HG03097 (cell line): ENCODE measurements around the gene GRB10.

Source experiments
- ATAC-seq: cut with Tn5 transposase; IDR thresholded peaks from one replicate; pipeline ENCODE4 v1.9.1; 2021; ENCODE audit not compliant: unreplicated experiment, low FRiP score

Gene GRB10

DNA sequence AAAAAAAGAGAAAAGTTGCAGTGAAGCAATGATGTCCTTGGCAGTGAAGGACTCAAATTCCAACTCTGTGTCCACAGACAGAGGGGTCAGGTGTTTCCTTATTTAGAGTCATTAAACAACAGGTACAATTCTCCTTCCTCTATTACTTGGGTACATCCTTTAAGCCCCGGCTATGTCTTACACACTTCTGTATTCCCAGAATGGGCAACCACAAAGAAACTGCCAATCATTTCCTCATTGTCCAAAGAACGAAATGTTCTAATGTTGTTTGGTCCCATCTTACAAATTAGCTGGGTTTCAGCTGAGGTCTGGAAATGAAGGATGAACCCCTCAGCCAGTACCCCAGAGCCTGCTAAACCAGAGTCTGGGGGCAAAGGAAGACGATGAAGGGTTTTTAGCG lies 59.5 kb downstream of the GRB10 start:
- ATAC-seq: no peak

GRCh38 chr7:50721661-50722259 lies 60.9 kb downstream of the GRB10 start:
- no peak for ATAC-seq

DNA sequence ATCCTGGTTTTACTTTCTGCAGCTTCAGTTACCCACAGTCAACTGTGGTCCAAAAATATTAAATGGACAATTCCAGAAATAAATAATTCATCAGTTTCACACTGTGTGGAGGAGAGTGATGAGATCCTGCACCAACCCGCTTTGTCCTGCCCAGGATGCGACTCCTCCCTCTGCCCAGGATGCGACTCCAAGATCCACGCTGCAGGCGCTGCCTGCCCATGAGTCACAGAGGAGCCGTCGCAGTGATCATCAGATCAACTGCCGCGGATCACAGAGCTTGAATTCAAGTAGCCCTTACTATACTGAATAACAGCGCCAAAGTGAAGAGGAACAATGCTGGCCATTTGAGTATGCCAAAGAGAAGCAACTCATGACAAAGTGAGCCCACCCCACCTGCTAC lies 61.5 kb downstream of the GRB10 start:
- ATAC-seq: no peak

DNA sequence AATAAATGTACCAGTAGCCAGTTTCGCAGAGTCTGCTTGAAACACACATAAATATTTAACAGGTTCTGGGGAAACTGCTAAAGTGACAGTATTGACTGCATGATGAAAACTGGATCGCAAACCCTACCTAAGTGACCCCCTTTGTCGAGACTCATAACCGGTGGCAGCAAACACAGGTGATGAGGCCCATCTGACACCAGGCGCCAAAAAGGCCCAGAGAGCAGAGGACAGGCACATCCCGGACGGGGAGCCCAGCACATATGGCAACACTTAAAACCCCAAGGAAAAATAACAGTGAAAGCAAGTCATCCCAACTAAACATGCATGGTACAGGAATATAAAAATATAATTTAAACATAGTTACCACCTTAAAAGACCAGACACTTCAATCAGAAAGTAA lies 62.4 kb downstream of the GRB10 start:
- ATAC-seq: no peak

GRCh38 chr7:50718876-50719275 lies 63.8 kb downstream of the GRB10 start:
- no peak for ATAC-seq

DNA sequence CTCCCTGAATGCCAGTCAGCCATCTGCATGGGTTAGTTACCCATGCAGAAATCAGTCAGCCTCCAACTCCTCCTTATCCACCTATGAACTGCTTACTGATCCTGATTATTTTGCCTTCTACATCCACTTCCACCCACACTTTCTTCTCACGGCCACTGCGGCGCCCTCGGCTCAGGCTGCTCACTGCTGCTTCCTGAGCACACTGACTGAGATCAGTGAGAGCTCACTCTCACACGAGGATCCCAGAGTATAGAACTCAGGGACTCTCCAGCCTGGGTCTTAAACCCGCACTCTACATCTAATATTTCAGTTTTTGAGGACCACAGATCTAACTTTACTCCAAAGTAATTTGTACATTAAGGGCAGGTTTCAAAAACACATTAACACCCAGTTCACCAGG lies 64.4 kb downstream of the GRB10 start:
- ATAC-seq: no peak

DNA sequence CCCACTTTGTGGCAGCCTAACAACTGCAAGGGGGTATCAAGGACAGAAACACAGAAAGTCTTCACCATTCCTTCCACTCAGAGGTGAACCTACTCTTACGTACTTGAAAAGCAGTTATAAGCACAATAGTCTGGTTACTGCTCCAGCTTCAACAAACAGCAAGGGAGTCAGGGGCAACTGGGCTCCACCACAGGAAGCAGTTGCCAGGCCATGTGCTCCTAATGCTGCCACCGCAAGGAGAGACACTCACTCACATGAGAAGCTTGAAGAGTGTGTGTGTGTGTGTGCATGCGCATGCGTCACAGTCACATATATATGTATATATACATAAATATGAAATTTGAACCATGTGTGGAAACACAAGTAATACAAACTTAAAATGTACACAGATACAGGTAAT lies 65.5 kb downstream of the GRB10 start:
- no peak for ATAC-seq

- no peak for ATAC-seq
Observed at GRCh38 chr7:50714857-50715256, 67.8 kb downstream of the GRB10 start.

DNA sequence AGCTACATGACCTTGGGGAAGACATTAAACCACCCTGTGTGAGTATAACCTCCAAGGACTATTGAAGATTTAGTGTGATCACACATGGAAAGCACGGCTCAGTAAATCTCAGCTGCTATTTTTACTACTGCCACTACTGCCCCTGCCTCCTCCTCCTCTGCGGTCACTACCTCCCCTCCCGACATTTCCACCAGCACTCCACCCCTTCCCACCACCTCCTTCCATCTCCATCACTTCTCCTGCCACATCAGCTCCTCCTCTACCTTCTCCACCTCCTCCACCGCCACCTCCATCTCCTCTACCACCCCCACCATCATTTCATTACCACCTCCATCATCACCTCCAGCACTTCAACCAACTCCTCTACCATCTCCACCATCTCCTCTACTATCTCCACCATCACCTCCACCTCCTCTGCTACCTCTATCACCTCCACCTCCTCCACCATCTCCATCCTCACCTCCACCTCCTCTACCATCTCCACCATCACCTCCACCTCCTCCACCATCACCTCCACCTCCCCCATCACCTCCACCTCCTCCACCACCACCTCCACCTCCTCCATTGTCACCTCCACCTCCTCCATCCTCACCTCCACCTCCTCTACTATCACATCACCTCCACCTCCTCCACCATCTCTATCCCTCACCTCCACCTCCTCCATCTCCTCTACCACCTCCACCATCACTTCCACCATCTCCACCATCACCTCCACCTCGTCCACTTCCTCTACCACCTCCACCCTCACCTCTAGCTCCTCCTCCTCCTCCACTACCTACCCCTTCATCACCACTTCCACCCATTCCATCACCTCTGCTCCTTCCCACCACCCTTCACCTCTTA lies 69.4 kb downstream of the GRB10 start:
- no peak for ATAC-seq

DNA sequence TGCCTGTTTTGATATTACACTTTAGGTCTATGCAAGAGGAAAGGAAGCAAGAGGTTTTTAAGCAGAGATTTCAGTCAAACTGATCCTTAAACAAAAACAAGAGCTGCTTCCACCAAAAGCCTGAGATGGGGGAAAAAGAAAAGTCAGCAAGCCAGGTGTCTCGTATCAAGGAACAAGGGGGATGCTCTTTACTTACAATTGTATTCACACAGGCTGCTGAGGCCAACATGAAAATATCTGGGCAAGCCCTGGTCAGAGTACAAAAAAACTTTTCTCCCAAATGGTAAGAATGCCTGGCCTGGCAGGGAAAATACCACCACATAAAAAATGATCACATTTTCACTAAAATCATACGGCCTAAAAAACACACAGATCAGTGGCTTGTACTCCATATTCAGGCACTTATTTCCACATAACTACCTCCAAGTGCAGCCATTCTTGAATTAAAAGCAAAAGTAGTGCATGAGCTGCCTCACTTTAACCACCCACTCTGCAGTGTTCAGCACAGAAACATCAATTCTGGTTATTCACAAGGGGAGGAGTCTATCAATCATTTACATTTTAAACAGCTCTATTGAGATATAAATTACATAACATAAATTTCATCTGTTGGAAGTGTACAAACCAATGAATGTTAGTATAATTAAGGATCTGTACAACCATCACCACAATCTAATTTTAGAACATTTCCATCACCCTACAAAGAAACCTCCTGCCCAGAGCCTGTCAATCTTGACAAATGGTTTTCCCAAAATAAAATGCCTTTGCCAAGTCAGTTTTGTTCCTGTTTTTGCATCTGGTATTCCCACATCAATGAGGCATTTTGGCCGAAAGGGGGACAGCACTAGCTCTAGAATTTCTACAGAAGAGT lies 70.2 kb downstream of the GRB10 start:
- no peak for ATAC-seq

DNA sequence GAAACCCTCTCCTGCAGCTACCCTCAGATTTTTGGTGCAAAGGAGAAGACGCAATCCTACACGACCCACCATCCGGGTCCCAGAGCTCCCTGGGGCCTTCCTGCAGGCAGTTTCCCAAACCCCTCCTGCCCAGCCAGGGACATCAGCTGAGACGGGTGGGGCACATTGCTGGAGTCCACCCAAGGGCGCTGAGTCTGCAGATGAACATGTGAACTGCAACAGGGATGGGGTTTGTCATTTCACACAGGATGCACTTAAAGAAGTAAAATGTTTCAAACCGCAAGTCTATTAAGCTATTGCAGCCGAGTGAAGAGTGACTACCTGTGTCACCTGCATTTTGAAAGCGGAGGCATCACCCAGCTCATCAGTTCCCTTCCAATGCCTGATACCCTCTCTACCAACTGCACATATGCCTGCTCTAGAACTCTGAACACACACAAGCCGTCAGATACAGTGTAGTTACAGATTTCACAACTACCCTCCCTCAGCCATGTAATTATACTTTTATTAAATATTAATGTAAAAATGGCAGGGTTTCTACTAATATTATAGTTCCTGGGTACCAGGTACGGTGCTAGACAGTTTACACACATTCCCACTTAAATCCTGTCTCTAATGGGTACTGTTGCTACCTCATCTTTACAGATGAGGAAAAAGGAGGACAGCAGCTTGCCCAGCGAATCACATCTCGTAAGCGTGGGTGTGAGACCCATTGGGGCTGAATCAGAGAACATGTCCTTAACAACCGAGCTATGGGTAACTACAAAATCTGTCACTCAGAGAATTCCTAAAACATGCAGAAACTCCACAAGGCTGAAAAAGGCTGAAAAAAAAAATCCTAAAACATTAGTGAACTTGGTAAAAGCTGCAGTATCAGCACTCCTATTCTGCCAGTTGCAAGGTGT lies 71.2 kb downstream of the GRB10 start:
- no peak for ATAC-seq

DNA sequence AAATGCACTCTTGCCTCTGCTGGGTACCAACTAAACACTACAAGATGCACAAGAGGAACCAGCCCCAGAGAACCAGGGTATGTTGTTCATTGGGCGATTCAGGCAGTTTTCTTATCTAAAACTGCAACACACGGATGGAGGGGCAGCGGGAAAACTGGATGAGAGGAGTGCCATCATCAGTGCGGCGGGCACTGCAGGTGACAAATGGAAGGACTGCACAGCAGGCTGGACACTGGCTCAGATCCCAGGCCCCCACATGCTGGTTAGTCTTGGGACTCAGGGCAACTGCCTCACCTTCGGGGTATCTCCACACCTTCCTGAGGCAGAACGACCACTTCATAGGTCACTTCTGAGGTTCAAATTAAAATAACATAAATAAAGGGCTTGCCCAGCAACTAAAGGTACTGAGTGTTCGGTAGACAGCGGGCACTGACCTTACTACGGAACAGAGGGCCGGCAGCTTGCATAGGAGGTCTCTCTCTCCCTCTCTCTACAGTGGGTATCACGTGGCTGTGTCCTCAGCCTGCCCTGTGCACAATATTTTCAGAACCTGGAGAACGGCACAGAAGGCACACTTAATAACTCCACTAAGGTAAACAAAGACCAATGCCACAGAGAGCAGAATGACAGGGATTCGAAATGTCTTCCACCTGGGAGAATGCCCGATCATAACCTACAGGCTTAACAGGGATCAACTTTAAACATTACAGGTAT lies 72.1 kb downstream of the GRB10 start:
- no peak for ATAC-seq

GRCh38 chr7:50709151-50709550 lies 73.5 kb downstream of the GRB10 start:
- no peak for ATAC-seq

DNA sequence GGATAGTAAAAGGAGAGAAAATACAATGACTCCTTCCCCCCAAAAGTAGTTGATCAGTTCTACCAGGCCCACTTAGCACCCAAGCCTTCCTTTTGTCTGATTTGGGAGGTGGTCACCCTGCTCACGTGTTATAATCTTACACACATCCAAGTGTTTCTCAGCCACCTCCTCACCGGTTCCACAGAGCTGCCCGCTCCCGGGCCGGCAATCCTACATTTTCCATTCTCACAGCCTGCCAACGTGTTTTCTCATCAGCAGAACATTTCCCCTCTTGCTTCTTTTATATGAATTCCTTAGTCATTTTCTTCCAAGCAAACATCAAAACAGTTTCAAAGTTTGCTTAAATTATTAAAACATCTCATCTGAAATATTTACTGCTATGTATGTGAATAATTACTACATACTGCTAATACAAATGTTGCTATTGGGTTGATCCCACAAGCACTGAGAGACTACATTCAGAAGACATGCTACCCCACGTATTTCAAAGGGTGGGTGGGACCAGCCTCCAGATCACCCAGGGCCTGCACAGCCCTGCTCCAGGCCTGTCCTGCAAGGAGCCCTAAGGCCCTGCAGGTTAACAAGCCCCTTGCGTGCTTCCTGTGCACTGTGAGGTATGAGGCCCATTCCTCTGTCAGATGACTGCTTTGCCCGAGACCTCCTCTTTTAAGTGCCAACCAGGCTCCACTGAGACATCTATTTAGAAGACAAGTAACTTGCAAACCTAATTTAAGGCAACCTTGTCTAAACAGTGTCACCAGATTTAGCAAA lies 75.3 kb downstream of the GRB10 start:
- ATAC-seq: no peak

DNA sequence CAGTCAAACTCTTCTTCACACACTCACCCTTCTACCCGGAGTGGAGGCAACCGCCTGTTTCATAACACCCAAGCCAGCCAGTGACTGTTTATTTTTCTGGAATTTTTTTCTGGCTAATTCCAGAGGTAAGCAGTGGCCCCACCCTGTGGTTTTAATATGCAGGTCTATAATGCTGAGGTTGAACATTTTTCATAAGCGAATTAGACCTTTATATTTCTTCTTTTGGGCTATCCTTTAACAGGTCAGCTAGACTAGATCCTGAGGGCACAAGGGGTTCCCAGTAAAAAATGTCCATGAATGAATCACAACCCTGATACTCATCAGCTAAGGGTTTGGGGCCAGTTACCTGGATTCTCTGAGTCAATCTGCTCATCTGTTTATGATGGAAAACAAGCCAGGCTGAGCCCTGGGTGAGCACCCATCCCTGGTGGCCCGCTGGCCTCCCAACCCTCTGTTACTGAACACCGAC lies 76.2 kb downstream of the GRB10 start:
- ATAC-seq: no peak

- ATAC-seq: no peak
Observed at GRCh38 chr7:50704844-50705243, 77.9 kb downstream of the GRB10 start.

DNA sequence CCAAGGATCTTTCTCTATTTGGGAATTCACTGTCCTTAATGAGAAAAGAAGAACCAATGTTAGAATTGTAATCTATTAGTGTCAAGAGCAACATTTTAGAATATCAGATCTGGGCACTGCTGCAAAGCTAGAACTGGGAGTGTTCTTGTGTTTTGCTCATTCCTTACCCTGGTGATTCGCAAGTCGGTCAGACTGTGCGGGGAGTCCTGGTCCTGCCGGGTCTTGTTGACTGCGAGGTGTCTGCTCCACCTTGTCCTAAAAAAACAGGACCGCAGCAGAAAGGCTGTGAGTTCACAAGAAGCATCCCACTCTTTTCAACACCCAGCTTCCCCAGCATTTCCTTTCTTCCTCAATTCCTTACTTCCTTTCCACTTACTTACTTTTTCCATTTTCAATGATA lies 79.0 kb downstream of the GRB10 start:
- ATAC-seq: no peak

DNA sequence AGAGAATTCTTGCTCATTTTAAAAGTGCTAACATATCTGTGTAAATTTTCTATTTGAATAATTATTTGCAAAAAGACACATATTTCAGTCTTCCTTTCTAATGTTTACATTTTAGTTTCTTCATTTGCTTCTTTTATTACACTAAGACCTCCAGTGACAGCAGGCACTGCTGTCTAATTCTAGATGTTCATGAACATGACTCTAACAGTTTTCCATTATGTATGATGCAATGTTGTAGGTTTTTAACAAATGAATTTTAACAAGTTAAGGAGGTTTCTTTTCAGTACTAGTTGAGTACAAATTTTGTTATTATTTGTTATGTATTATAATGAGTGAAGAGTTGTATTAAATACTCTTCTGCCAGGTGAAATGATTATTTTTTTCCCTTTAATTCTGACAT lies 83.6 kb downstream of the GRB10 start:
- no peak for ATAC-seq

GRCh38 chr7:50697748-50698147 lies 84.9 kb downstream of the GRB10 start:
- ATAC-seq: no peak
